Pons (tissue), 1 donor: ENCODE results near the gene FLVCR2.

ENCODE experiments used
- DNase-seq: peaks from one replicate; pipeline ENCODE4 v3.0.0-alpha.2; 2016; ENCODE audit warnings: low spot score

FLVCR2 gene

DNA sequence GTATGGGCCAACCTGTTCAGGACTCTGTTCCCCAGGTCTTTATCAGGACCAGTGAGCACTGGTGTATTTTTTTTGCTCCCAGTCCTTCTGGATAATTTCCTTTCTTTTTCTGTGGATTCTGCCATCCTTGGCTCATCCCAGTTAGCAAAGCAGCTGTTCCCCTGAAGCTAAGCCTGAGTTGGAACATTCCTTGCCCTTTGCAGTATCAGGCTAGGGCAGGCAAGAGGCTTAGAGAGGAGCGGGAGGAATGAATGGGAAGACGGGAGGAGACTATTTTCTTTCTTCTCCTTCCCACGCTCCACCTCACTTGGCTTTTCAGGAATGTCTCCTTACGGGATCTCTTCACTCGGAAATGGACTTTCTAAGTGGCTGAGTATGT, 53.0 kb downstream of the FLVCR2 start:
- no peak for DNase-seq

DNA sequence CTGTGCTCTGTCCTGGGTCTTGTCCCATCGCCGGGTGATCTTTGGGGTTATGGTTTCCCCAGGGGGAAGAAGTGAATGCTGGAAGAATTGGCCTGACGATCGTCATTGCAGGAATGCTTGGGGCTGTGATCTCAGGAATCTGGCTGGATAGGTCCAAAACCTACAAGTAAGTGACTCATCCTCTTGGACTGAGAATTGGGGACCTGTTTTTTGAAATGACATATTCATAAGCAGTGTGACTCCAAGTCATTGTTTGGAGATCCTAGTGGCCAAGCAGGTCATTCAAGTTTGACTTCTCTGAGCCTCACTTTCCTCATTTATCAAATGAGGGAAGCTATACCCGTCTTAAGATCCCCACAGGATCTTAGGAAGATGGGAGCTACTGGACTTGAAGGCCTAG, 56.4 kb downstream of the FLVCR2 start:
- no peak for DNase-seq

DNA sequence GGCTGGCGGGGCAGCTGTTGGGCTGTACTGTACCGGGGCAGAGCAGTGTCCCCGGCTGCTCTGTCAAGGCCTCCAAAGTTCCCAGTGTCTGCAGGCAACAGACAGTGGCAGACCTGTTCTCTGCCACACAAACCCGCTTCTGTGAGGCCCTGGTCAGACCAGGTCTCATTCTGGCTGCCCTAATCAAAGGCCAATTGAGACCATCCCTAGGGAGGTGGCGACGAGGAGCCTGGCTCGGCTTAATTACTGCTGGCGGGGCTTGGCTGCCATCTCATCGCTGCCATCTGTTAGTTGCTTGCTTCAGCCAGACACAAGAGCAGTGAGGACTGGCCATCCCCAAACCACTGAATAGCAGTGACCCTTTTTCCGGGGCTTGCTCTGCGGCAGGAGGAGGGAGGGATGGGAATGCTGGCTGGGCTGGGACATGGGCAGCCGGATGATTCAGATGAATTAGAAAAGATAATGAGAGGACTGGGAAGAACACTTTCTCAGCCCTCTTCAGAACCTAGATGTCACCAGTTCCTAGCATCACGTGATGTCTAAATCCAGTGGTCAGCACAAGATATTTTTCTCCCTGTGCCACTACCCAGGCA, 57.8 kb downstream of the FLVCR2 start:
- DNase-seq, result peak; percentile 77

DNA sequence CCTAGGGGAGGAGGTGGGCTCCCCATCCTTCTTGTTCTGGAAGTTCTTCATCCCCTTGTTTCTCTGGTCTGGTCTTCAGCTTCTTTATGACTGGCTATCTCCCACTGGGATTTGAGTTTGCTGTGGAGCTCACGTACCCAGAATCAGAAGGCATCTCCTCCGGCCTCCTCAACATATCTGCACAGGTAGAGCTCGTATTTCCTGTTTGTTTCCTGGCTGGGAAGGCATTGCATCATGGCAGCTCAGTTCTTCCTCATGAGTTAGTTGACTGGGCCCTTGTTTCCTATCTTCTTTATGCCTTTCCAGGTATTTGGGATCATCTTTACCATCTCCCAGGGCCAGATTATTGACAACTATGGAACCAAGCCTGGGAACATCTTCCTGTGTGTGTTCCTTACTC, 62.5 kb downstream of the FLVCR2 start:
- no peak for DNase-seq

DNA sequence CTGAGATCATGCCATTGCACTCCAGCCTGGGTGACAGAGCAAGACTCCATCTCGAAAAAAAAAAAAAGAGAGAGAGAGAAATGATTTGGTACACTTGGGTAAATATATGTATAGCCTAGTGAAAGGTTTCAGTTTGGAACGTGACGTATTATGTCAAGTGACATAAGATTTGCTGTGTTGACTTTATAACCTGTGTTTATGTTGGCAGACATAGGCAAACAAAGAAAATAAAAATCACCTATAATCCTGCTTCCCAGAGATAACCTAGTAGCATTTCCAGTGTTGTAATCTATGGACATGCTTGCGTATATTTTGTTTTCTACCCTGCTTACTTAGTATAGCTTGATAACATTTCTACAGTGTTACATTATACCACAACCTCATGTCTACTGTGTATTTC, 65.6 kb downstream of the FLVCR2 start:
- DNase-seq, result no peak

DNA sequence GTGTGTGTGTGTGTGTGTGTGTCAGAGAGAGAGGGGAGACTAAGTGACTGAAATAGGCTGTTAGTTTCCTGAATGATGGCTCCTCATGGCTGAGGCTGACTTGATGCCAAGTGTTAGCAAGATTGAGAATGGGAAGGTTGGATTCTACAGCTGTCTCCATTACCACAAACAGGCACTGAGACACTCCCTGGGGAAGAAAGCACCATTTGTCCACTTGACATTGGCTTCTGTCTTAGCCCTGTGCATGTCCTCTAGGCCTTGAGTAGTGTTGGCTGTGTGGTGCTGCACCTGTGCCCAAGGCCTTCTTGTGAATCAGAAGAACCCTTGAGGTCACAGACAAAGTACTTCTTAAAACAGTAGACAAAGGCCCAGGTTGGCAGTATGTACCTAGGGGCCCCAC, 66.6 kb downstream of the FLVCR2 start:
- DNase-seq, result no peak

DNA sequence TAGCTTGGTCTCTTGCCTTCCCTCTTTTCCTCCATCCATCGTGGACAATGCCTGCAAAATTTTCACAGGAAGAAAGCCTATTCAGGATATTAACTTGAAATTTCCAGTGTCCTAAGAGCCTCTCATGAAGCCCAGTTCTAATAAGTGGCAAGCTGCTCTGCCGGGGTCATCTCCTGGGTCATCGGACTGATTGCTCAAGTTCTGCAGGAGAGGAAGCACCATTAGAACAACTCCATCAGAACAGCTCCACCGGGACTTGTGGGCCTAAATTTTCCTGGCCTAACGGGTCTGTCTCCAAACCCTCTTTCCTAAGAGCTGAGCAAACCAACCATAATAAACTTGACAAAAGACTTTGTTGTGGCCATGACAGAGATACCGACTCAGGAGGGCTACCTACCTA, 68.3 kb downstream of the FLVCR2 start:
- no peak for DNase-seq

DNA sequence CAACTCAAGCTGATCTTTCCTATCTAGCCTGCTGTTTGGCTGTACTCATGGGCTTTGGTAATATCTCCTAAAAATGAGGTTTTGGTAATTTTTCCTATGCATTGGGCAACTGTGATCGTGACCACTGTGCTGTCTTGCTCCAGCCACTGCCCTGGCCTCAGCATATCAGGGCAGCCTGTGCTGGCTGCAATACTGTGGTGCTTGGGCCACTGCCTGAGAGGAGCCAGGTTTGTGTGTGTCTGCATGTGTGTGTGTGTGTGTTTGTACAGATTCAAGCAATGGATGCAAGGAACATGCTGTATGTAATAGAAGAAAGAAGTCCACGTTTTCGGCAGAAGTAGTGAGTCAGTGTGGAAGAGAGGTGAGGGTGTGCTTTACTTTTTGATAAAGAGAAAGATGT, 69.2 kb downstream of the FLVCR2 start:
- DNase-seq, result no peak

DNA sequence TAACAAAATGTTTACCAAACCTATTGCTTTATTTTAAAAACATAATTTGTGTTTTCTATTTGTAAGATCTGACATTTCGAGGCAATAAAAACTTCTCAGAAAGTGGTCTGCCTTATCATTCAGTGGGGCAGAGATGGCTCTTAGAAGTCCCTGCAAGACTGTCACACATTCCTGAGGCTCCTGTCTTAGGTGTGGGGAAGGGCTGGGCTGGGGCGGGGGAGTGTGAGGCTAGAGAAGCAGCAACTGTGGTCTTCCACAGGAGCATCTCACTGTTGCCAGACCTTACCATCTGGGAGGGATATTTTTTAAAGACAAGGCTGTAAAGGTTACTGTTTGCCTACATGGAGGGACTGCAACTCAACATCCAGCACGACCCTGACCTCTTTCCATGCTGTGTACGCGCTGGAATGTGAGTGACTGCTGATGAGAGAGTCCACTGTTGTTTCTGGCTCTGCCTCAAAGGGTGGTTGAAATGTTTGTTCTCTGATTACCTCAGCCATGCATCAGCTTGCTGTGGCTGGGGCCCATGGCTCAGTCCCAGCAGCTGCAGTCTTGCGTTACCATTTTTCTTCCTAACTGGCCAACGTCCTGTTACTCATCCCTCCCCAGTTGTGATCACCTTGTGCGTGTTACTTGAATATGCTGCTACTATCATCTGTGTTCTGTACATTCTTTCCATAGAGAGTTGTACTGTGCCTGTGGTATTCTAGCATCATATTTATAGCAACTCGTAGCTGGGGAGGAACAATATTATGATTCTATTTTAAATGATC, 69.8 kb downstream of the FLVCR2 start:
- DNase-seq, result peak; percentile 48

DNA sequence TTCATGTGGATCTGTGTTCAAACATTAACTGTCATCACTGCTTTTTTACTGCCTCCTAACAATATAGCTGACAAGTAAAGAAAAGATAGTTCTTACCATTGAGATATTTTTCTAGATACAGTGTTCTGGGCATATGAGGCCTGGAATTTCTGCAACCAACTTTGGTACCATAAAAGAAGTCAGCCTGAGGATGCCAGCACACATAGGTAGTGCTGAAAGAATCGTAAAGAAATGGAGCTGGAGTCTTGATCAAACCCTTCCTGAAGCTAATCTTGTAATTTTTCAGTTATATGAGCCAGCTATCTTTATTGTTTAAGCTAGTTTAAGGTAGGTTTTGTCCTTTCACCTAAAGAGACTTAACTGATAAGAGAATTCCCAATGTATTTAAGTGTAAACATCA, 70.9 kb downstream of the FLVCR2 start:
- DNase-seq, result no peak

DNA sequence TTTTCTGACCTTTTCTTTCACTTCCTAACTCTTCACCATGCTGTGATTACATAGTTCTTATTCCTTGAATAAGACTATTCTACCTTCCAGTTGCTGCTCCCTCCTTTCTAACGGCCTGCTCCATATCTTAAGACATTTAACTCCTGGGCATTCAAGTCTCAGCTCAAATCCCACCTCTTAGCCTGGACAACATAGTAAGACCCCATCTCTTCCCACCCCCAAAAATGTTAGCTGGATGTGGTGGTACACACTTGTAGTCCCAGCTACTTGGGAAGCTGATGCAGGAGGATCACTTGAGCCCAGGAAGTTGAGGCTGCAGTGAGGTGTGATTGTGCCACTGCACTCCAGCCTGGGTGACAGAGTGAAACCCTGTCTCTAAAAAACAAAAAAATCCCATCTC, 71.4 kb downstream of the FLVCR2 start:
- DNase-seq, result no peak

DNA sequence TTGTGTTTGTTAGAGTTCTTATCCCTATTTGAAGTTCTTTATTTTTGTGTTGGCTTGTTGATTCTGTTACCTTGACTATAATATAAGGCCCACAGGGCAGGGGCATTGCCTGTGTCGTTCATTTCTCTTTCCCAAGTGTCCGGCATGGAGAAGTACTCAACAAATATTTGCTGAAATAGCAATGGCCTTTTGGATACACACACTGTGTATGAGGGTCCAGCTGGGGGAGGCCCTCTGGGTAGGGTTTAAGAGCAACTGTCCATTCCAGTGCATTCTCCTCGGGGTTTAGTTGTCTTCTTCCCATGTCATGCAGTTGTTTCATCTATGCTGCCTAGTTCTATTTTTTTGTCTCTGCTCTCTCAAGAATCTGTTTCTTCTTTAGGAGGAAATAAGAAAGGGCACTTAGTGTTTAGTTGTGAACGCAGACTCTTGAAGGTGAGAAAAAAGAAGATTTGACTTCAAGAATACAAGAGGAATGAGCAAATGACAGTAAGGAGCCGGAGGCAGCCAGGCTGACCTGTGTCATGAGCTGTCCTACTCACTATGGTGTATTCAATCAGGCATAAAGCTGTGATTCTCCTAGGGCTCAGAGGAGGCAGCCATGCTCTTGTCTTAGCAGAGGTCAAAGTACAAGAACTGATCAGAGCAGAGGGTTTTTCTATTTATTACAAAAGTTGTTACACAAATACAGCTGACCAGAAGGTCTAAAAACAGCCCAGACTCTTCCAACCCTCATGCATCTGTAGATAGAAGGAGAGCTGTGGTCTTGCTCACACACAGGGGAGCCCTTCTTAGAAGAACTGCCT, 72.0 kb downstream of the FLVCR2 start:
- DNase-seq, result no peak

DNA sequence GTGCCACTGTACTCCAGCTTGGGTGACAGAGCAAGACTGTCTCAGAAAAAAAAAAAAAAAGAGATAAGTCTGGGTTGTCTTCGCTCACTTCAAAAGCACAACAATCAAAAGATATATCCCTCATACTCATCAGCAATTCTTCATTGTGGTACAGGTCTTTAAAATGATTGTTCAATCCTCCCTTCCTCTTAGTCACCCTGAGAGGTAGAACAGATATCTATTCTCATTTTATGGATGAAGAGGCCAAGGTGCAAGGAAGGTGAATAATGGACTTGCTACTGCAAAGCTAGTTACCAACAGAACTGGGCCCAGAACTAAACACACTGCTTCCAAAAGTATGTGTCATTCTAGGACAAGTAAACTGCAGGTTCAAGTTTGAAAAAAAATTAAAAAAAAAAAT, 75.1 kb downstream of the FLVCR2 start:
- no peak for DNase-seq

DNA sequence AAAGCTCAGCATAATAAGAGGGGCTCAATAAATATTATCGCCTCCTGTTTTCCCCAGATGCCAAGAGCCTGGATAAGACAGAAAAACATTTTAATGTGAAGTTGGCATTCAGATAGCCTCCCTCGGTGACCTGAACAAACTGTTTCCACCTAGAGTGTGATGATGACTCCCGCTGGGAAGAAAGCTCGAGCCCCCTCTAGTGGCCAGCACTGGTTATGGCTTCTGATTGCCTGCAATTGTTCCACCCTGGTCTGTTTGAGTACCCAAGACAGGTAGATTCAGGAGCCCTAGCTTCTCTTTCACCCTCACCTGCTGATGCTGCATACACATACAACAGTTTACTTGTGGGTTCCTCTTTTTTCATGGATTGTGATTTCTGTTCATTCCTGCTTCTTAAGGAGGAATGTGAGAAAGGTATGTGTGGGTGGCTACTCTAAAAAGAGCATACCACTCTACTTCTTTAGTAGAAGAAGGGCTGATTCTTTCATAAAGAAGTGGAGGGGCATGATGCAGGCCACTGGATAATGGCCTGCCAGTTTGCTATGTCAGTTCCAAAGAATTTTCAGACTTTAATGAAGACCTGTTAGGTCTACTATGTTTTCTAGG, 75.8 kb downstream of the FLVCR2 start:
- peak; percentile 75 for DNase-seq

DNA sequence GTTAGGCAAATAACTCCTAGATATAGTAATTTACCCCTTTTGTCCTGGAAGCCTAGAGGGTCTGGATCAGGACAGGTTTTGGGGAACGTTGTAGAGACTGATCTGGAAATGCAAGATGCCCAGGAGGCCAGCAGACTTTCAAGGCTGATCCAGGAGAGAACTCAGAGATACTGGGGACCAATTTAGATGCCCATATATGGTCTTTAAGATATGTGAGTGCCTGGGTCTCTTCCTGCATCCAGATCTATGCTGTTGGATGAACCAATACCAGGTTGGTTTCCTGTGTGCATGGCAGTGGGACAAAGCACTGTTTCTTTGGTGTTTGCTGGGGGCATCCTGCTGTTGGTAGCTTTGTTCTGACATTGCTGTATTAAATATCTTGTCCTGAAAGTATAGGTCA, 76.8 kb downstream of the FLVCR2 start:
- DNase-seq, result no peak

DNA sequence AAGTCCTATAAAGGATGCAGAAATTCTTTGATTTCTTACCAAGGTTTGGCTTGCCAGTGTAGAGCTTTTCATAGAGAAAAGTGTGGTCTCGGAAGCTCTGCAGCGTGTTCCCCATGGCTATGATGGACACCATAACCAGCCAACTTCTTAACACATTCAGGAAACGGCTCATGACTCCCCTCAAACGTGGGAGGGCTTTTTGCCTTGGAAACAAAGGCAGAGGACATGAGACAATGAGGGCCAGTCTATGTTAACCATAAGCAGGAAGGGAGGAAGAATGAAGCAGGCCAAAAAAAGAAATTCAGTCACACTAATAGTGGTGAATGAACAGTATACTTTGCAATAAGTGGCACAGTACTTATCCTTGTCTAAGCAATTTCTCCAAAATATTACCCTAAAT, 78.9 kb downstream of the FLVCR2 start:
- DNase-seq, result no peak

DNA sequence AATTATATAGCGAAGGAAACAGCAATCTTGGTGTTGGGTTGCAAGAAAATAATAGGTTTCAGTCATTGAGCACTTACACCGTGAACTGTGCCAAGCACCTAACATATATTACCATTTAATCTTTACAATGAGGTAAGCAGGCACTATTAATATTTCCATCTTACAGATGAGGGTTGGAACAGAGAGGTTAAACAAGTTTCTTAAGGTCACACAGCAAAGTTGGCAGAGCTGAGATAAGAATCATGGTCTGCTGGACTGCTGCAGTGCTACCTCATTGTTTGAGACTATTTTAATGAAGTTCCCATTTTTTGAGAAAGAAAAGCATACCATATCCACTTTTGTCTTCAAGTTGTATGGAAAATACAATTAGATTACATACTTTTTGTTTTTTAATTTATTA, 80.5 kb downstream of the FLVCR2 start:
- no peak for DNase-seq

DNA sequence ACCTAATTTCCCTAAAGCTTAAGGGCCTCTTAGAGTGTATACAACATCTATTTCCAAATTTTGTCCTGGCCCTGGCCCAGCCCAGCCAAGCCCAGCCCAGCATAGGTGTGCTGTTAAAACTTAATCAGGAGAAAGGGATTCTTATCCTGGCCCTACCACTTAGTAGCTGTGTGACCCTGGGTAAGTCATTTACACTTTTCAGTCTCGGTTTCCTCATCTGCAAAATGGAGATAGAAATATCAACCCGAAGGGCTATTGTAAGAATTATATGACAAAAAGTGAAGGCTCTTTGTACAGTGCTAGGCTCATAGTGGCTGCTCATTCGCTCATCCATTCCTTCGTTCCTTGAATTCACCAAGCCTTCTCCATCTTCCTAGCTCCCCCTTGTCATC, 81.8 kb downstream of the FLVCR2 start:
- DNase-seq, result no peak

DNA sequence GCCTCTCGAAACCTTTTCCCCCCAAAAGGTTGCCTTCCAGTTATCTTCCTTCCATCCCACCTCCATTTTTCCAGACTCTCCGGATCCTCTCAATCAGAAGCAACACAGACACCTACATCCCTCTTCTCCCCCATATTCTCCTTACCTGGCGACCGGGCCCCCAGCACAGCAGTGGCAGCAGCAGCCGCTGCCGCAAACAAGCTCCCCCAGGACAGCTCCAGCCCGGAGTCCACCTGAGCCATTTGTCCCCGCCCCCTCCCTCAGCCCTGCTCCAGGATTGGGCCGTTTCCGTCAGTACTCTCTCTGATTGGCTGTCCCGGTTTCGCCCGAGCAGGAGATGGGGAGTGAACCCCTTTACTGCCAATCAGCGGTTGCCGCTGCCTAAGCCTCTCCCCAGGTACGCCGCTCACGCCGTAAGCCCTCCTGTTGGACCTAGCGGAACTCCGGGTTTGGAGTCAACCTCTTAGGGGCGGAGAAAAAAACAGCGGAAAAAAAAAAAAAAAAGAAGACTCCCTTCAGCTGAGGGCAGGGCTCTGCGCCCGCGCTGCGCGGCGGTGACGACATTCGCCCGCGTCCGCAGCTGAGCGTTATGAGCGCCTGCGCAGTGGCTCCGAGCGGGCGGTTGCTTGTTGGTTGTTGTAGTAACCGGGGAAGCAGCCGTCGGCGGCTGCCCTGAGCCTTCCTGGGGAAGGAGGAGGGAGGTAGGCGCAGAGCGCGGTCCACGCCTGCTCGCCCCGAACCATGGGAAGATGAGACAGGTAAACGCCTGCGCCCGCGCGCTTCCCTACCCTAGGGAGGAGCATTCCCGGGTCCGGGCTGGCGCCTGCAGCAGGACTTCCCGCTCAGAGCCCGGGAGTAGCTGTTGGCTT, 82.4 kb downstream of the FLVCR2 start, which contains the start of the genes ERG28 and TTLL5:
Gene ERG28, minus strand, starts transcription at position 247 of the 869 bp plus-strand sequence. CDS start 3,374 bp downstream, outside the sequence.
Gene TTLL5, plus strand, starts transcription at position 617 of the 869 bp plus-strand sequence. CDS start 1,904 bp downstream, outside the sequence.
- DNase-seq, result peak; percentile 98

DNA sequence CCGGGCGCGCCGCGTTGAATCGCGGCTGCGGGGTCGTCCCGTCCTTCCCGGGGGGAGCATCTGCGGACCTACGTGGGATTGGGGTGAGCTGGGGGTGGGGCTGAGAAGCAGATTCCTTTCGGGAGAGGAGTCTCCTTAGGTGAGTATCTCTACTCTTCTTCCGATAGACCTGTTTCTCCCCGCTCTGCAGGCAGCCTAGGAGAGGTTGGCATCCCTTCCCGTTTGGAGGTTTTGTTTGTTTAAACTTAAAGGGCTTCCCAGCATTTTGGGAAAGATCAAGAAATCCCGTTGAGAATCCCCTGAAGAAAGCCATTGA, 83.0 kb downstream of the FLVCR2 start:
- DNase-seq, result peak; percentile 48

DNA sequence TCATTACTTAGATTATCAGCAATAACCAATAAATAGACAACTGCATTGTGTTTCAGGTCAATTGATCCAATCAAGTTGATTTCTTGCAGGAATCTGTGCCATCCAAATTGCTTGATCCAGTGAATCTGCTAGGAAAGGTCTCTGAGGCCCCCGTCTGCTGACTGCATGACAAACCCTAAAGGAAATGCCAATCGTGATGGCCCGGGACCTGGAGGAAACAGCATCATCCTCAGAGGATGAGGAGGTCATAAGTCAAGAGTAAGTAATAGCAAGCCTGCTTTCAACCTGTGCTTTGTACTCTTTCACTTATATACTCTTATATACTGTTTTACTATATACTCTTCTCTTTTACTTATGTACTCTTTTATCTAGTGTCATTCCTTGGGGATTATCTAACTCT, 84.5 kb downstream of the FLVCR2 start:
- DNase-seq, result no peak
